ENCODE data around the gene CARF. TPM values are rescaled to one million over a fixed set of nuclear protein-coding genes. Genes with fewer than 3 reads are reported as not detected.
"Not testable (repeated sequence)": the region's sequence is repeated elsewhere in the genome, so short reads cannot be mapped to it uniquely, and the experiment has no call there.

The CARF gene
- total RNA-seq, result 20.6 TPM

GRCh38 chr2:202911512-202912341, at the start of gene CARF, which contains the start of gene WDR12:
TSS of gene CARF (plus strand) at chr2:202912275. CDS start at chr2:202941903, 29,628 bp downstream.
TSS of gene WDR12 (minus strand) at chr2:202911673. CDS start at chr2:202911476, 197 bp downstream.
- DNase-seq (ENCODE audit: low spot score), result peak; percentile 93

GRCh38 chr2:202870431-202871299, 41.4 kb upstream of the CARF start:
- DNase-seq (ENCODE audit: low spot score), result peak; percentile 74

- peak; percentile 50 for DNase-seq (ENCODE audit: low spot score)
These were observed 40.6 kb upstream of the CARF start, which contains the start of gene ICA1L for GRCh38 chr2:202871300-202872141. TSS of gene ICA1L (minus strand) at chr2:202871766. CDS start at chr2:202829009, 42,757 bp downstream.

GRCh38 chr2:202877699-202878098, 34.4 kb upstream of the CARF start:
- DNase-seq (ENCODE audit: low spot score), result no peak

GRCh38 chr2:202881570-202881969, 30.5 kb upstream of the CARF start:
- no peak for DNase-seq (ENCODE audit: low spot score)

- DNase-seq (ENCODE audit: low spot score), result no peak
These were observed 27.9 kb upstream of the CARF start for GRCh38 chr2:202883987-202884675.

GRCh38 chr2:202885190-202885589, 26.9 kb upstream of the CARF start:
- no peak for DNase-seq (ENCODE audit: low spot score)

- DNase-seq (ENCODE audit: low spot score), result not testable (repeated sequence)
These were observed 6.6 kb upstream of the CARF start for GRCh38 chr2:202905507-202905906.

GRCh38 chr2:202908186-202908585, 3.9 kb upstream of the CARF start:
- no peak for DNase-seq (ENCODE audit: low spot score)

GRCh38 chr2:202909394-202910192, 2.5 kb upstream of the CARF start:
- DNase-seq (ENCODE audit: low spot score), result no peak

GRCh38 chr2:202910250-202910649, 1.8 kb upstream of the CARF start:
- DNase-seq (ENCODE audit: low spot score), result not testable (repeated sequence)

- no peak for DNase-seq (ENCODE audit: low spot score)
These were observed 1.4 kb upstream of the CARF start for GRCh38 chr2:202910698-202911097.

- DNase-seq (ENCODE audit: low spot score), result peak; percentile 45
These were observed 918 bp upstream of the CARF start for GRCh38 chr2:202911203-202911511.

- DNase-seq (ENCODE audit: low spot score), result not testable (repeated sequence)
These were observed 497 bp downstream of the CARF start for GRCh38 chr2:202912342-202913201.

GRCh38 chr2:202918860-202919259, 6.8 kb downstream of the CARF start:
- no peak for DNase-seq (ENCODE audit: low spot score)

- DNase-seq (ENCODE audit: low spot score), result no peak
These were observed 20.5 kb downstream of the CARF start for GRCh38 chr2:202932425-202933138.

GRCh38 chr2:202933139-202933510, 21.1 kb downstream of the CARF start:
- no peak for DNase-seq (ENCODE audit: low spot score)

- DNase-seq (ENCODE audit: low spot score), result no peak
These were observed 21.9 kb downstream of the CARF start for GRCh38 chr2:202933958-202934357.

GRCh38 chr2:202934456-202934855, 22.4 kb downstream of the CARF start:
- no peak for DNase-seq (ENCODE audit: low spot score)

All from ureter (tissue), 1 donor.